ENCODE results near the gene GLT8D1.
"Not testable (repeated sequence)": the region's sequence is repeated elsewhere in the genome, so short reads cannot be mapped to it uniquely, and the experiment has no call there.

GLT8D1 gene

DNA sequence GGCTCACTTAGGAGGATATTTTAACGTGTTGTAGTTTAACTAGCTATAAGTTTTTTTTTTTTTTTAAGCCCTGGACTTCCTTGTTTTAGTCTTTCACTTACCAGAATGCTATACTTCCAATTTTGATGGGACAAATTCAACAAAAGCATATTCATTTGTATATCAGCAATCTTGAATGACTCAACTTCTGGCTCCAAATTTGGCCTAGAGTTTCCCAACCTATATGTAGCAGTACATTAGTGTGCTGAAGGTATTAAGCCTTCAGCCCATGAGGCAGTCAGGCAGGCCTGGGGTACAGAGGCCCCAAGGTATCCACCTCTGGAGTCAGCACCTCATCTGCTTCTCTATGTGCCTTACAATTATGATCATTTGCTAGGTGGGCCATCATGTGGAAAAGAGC lies 25.8 kb downstream of the GLT8D1 start:
- DNase-seq (ENCODE audit: low spot score): no peak

DNA sequence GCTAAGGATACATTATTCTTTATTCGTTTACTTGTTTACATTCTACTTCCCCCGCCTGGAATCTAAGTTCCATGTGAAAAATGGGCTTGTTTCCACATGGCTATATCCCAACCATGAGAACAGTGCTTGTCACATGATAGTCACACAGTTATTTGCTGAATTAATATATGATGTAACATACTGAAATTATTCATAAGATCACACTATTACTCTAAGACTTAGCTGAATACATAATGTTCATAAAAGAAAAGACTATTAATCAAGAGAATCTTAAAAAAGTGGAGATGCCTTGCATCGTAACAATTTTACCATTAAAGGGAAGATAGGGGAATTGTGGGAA lies 26.4 kb downstream of the GLT8D1 start:
- no peak for DNase-seq (ENCODE audit: low spot score)

DNA sequence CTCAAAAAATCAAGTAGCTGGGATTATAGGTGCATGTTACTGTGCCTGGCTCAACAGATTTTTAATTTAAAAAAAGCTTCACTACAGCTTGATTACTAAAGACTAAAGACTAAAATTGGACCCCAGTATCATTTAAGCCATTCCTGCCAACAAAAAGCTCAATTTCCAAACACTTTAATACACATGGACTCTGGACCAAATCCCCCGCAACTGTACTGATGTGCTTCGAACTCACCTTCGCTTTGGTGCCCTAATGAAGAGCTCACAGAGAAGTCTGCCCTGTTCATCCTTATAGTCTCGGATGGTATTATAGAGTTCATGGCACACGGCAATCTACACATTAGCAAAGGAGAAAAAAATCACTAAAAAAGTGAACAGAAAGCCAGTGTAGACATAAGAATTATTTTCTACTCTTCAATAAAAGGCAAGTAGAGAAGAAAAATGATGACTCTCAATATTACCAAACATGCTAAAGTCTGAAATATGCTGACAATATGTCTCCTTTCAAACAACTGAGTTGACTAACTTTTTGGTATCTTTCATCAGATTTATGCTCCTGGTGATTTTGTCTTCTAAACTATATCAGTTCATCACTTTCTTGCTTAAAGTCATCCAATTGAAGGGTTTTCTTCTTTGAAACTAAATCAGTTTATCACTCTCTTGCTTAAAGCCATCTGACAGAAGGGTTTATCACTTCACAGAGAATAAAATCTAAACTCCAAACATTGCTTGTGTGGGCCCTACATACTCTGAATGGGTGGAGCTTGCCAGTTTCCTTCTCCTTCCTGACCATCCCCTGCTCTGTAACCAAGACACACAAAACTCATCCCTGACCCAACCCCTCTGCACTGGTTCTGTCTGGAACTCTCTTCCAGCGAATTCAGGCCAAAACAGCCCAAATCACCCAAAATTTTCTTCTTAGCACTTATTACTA lies 27.1 kb downstream of the GLT8D1 start:
- no peak for DNase-seq (ENCODE audit: low spot score)

DNA sequence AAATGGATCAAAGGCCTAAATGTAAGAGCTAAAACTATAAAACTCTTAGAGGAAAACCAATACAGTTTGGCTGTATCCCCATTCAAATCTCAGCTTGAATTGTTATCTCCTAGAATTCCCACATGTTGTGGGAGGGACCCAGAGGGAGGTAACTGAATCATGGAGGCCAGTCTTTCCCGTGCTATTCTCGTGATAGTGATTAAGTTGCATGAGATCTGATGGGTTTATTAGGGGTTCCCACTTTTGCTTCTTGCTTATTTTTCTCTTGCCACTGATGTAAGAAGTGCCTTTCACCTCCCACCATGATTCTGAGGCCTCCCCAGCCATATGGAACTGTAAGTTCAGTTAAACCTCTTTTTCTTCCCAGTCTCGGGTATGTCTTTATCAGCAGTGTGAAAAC lies 29.4 kb downstream of the GLT8D1 start:
- not testable (repeated sequence) for DNase-seq (ENCODE audit: low spot score)

DNA sequence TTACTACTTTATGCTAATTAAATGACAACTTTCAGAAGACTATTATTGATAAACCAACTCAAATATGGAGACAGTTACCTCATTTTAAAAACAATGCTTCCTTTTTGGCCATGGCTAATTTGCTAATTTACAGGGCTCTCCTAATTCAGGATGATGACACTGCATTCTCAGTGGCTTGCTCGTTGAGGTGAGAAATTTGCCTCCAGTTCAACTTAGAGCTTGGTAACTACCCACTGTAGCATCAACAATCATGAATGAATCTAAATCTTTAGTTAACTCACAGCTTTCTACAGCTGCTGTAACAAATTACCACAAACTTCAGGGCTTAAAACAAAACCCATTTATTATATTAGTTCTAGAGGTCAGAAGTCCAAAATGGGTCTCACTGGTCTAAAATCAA lies 33.9 kb downstream of the GLT8D1 start:
- no peak for DNase-seq (ENCODE audit: low spot score)

DNA sequence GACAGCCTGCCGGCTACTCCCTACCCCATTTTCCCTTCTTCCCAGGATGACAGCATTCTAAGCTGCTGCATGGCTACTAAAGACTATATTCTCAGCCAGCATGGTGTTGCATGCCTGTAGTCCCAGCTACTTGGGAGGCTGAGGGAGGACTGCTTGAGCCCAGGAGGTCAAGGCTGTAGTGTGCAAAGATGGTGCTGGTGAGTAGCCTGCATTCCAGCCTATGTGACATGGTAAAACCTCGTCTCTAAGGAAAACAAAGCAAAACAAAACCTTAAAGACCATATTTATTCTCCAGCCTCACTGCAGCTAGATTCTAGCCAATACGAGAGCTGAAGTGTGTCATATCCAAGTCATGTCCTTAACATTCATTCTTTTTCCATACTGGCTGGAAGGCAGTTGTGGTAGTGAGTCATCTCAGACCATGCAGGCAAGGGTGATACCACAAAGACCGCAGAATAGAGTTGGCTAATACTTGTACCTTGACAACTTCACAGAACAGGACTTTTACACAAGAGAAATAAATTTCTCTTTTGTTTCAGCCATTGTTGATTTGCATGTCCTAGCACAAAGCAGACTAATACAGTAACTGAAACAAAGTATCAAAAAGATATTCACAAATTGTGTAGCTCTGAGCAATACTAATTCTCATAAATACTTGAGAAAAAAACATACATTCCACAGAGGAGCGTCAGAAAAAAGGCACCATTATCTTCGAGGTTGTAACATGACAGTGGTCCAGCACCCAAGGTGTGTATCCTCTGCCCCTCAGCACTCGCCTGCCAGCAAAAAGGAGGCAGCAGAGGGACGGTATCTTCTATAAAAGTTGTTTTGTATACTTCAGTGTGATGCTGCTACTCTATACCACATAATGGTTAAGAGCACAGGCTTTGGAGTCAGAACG lies 34.7 kb downstream of the GLT8D1 start:
- DNase-seq (ENCODE audit: low spot score): peak; percentile 81

DNA sequence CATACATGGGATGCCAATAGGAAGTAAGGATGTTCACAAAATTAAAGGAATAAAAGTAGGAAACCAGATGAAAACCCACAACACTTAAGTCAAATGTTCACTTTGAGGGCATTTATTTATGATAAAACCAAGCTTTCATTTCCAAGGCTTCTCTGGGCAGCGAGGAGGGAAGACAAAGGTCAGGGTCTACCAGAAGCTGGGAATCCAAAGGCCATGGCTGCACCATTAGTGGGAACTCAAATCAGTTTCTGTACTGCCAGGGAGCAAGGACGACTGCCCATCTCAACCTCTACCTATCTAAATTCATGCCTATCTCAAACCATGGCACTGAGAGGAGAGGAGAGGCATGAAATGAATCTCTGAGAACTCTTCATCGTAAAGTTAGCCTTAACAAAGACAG lies 42.5 kb downstream of the GLT8D1 start:
- DNase-seq (ENCODE audit: low spot score): no peak

DNA sequence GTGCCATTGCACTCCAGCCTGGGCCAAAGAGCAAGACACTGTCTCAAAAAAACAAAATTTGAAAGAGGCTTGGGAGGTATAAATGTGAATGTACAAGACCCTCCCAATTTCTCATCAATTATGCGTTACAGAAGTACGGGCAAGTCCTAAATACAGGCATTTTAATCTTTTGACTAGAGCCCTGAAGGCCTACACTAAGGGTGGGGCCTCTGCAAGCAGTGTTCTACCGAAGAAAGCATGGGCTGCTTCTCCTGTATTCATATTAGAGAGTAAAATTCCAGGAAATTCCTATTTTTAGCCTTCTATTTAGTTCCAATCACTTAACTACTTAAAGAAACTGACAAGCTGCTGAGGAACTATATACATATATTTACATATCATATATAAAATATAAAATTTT lies 45.5 kb downstream of the GLT8D1 start:
- DNase-seq (ENCODE audit: low spot score): no peak

DNA sequence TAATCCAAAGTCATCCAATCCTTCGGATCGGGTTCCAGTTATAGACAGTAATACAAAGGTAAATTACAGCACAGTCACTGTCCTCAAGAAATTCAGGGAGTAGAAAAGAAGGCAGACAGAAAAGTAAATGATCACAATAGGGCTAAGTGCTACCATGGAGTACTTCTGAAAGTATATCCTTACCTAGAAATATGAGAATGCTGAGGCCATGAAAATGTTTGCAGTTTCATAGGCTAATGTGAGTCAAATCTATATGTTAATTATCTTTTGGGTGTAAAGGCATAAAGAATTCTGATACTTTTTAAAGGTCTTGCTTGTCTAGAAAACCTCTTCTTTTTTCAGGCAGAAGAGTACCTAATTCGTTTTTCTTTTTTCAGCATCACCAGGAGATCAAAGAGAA lies 49.7 kb downstream of the GLT8D1 start:
- DNase-seq (ENCODE audit: low spot score): no peak

DNA sequence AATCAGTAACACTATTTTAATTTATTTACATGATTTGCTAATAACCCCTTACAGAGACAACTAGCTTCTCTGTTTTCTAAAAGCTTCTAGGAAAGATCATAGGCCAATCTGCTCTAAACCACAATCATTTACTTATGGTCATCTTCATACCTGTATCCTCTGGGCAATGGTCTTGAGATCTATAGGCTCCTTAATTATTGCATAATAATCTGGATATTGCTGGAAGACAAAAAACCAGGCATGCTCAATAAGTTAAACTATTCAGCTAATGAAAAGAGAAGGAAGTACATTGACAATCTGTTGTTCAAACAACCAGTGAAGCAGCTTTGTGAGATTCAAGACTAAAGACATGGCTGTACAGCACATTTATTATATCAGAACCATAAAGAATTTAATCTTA lies 54.0 kb downstream of the GLT8D1 start:
- DNase-seq (ENCODE audit: low spot score): no peak

DNA sequence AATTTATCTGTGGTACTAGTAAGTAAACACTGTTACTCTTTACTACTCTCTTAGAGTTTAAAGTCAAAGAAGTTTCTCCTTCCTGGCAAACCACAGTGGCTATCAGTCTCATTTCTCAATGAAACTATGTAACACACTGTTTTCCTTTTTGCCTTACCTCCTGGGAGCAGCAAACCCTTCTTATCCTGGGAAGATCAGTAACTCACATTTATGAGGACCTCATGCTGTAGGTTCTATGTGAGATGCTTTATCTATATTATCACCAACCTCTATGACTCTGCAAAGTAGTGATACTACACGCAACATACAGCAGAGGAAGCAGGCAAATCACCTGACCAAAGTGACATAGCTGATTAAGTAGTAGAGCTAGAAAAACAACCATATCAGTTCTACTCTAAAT lies 55.2 kb downstream of the GLT8D1 start:
- DNase-seq (ENCODE audit: low spot score): no peak

DNA sequence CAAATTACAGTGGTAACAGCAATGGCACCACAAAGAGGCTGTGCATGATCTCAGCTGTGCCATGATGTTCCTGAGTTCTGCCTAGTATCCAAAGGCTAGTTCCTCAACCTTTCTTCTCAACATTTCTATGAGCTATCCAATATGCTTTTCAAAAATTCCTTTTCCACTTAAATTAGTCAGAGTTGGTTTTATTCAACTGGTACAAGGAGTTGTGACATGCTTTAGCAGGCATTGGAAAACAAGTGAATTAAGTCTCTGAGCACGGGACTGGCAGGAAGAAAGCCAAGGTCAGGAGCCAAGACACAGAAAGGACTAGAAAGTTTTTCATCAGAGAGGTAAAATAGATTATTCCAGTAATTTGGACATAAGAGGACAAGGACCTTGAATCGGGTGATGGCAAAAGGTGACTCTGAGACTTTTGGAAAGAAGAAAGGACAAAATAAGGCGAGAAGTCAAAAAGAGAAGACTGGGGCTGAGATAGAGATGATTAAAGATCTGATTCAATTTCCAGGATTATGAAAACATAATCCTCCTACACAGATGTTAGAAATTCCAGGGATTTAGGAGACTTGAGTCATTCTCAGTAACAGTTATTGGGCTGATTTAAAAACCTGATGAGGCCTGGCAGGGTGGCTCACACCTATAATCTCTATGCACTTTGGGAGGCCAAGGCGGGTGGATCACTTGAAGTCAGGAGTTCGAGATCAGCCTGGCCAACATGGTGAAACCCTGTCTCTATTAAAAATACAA lies 56.0 kb downstream of the GLT8D1 start:
- DNase-seq (ENCODE audit: low spot score): peak; percentile 36

DNA sequence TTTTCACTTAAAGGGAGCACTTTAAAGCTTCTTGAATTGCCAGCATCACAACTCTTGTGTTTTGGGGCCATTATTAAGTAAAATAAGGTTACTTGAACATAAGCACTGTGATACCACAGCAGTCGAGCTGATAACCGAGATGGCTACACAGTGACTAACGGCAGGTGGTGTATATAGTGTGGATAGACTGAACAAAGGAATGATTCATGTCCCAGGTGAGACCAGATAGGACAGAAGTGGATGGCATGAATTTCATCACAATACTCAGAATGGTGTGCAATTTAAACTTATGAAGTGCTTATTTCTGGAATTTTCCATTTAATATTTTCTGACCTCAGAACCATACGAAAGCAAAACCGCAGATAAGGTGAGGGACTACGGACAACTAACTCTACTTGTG lies 60.0 kb downstream of the GLT8D1 start:
- no peak for DNase-seq (ENCODE audit: low spot score)
